Kidney (tissue), 14 donors: ENCODE results near the gene ITPK1. TPM values are rescaled to one million over a fixed set of nuclear protein-coding genes. Genes with fewer than 3 reads are reported as not detected.

ENCODE experiments used
- DNase-seq, 5 donors: peaks; one replicate each; pipeline ENCODE4 v3.0.0-alpha.2; 2013 to 2020
- FAIRE-seq: peaks from 2 replicates; lab custom pipeline; 2012; peaks lifted over from hg19 to GRCh38; lab: Jason Lieb, UNC
- H3K27ac ChIP-seq, 2 donors: one replicate each; pipeline ENCODE4 v1.7.0; 2013; ENCODE audit warnings: low read depth in 2 of 2, low read length in 2 of 2, inconsistent platforms in 1 of 2
- H3K27me3 ChIP-seq: one replicate; pipeline ENCODE4 v1.7.1; 2013; ENCODE audit warnings: low read length, inconsistent platforms; ENCODE audit not compliant: control insufficient read depth, insufficient read depth
- H3K36me3 ChIP-seq, 3 donors: one replicate each; pipeline versions ENCODE4 v1.7.0 to v1.7.1; 2013; ENCODE audit warnings: low read length in 3 of 3, control low read depth in 1 of 3, inconsistent platforms in 1 of 3; ENCODE audit not compliant: insufficient read depth in 3 of 3, control insufficient read depth in 2 of 3
- H3K4me1 ChIP-seq, 3 donors: one replicate each; pipeline versions ENCODE4 v1.7.0 to v1.7.1; 2013; ENCODE audit warnings: low read length in 3 of 3, inconsistent platforms in 1 of 3, low read depth in 1 of 3; ENCODE audit not compliant: control insufficient read depth in 2 of 3, insufficient read depth in 2 of 3
- H3K4me3 ChIP-seq, 3 donors: one replicate each; pipeline versions ENCODE4 v1.7.0 to v1.8.1; 2013; ENCODE audit warnings: low read length in 3 of 3, control low read depth in 1 of 3, inconsistent platforms in 1 of 3
- H3K9ac ChIP-seq, 3 donors: one replicate each; pipeline versions ENCODE4 v1.7.0 to v1.7.1; 2013; ENCODE audit warnings: low read length in 3 of 3, control low read depth in 1 of 3, inconsistent platforms in 1 of 3
- H3K9me3 ChIP-seq, 3 donors: one replicate each; pipeline versions ENCODE4 v1.7.0 to v1.7.1; 2013; ENCODE audit warnings: low read length in 3 of 3, control low read depth in 1 of 3, inconsistent platforms in 1 of 3; ENCODE audit not compliant: control insufficient read depth in 2 of 3, insufficient read depth in 1 of 3
- intact Hi-C: fragments of 100-400 bp; cut with DNase I; formaldehyde crosslinking; loops from one replicate; pipeline ENCODE4 v1.11.1; 2022
- polyA plus RNA-seq: library from polyadenylated mRNA; stranded (reverse); fragments of 350-450 nt; fragmentation: Illumina TruSeq; extraction: RNeasy Lipid Tissue Mini Kit (QIAGEN cat#74804); gene quantifications from one replicate; pipeline ENCODE4 v1.2.3, GENCODE V29; 2014; ENCODE audit warnings: low read depth, low replicate concordance; ENCODE audit not compliant: insufficient read depth
- total RNA-seq: library from RNA; stranded (reverse); fragmentation: NEBNext Ultra II Directional; extraction: Animal tissue kit (Norgen Biotek cat#: 25700); gene quantifications from one replicate; pipeline ENCODE4 v1.2.1, GENCODE V29; 2021
- TF ChIP-seq, protein P1 (sequence below): IDR thresholded peaks from 3 replicates; pipeline ENCODE4 v1.5.1; 2012; ENCODE audit warnings: mild to moderate bottlenecking, moderate library complexity, borderline replicate concordance; ENCODE audit not compliant: insufficient read depth; ENCODE audit errors: extremely low read depth
- donor health status: control.
- donor health status: control.
- donor health status: control.
- donor health status: control.
- donor health status: control.
- donor health status: DM: yes; HTN: yes; CAD: no.
- donor health status: Normal renal cell carcinoma (clear cell type).

ITPK1 gene
- total and polyA plus RNA-seq, 2 donors from 2014 or later: 43.6 to 92.0 TPM

GRCh38 chr14:93068711-93069110 lies 47.0 kb downstream of the ITPK1 start:
- TF ChIP-seq, protein P1, sequence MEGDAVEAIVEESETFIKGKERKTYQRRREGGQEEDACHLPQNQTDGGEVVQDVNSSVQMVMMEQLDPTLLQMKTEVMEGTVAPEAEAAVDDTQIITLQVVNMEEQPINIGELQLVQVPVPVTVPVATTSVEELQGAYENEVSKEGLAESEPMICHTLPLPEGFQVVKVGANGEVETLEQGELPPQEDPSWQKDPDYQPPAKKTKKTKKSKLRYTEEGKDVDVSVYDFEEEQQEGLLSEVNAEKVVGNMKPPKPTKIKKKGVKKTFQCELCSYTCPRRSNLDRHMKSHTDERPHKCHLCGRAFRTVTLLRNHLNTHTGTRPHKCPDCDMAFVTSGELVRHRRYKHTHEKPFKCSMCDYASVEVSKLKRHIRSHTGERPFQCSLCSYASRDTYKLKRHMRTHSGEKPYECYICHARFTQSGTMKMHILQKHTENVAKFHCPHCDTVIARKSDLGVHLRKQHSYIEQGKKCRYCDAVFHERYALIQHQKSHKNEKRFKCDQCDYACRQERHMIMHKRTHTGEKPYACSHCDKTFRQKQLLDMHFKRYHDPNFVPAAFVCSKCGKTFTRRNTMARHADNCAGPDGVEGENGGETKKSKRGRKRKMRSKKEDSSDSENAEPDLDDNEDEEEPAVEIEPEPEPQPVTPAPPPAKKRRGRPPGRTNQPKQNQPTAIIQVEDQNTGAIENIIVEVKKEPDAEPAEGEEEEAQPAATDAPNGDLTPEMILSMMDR: no peak
- no peaks in the 10 kb centered on the region for H3K36me3 ChIP-seq
- intact Hi-C loops: no loop called here
- FAIRE-seq (no peak), DNase-seq (no peak)
- H3K9me3 ChIP-seq: no peaks in the 10 kb centered on the region
- no peak overlapping the region for H3K4me3 ChIP-seq
- H3K9ac ChIP-seq: no peak overlapping the region
- H3K27me3 ChIP-seq: no peaks in the 10 kb centered on the region
- H3K27ac ChIP-seq: no peak overlapping the region
- peaks cover 0 to 36% (median 32%) of the 10 kb centered on the region in 3 donors for H3K4me1 ChIP-seq

- peak in 3 of 5 donors; percentile 56 to 82 (median 63) for DNase-seq
- Histone ChIP-seq H3K4me1 (peaks cover 0 to 24% (median 20%) of the 10 kb centered on the region in 3 donors), H3K27ac (peak overlapping the region; percentile 34 to 79), H3K9ac (no peak overlapping the region), H3K27me3 (no peaks in the 10 kb centered on the region), H3K36me3 (no peaks in the 10 kb centered on the region), H3K9me3 (no peaks in the 10 kb centered on the region), H3K4me3 (no peak overlapping the region)
- TF ChIP-seq, protein P1: no peak
- no peak for FAIRE-seq
- intact Hi-C loops: no loop called here
Observed at GRCh38 chr14:93067088-93067487, 48.6 kb downstream of the ITPK1 start.

DNA sequence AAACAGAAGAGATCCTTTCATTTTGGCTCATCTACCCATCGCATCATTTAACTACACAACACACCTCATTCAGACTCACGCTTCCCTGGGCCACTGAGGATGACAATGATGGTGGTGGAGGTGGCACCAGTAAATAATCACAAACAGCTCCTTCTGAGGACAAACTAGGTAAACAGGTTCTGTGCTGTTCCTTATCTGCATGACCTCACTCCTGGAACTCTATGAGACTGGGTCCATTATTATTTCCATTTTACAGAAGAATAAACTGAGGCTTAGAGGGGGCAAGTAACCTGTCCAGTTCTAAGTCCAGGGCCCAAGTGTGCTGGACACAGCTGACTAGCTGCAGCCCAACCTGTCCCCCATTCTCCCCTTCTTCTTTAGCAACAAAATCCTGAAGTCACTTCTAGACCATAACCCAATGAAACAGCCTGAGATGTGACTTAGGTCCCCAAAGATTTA lies 50.4 kb downstream of the ITPK1 start:
- Histone ChIP-seq H3K9ac (no peak overlapping the region), H3K27me3 (no peaks in the 10 kb centered on the region), H3K4me3 (no peak overlapping the region), H3K4me1 (peaks cover 0 to 28% (median 25%) of the 10 kb centered on the region in 3 donors), H3K27ac (peak overlapping the region in 1 of 2 donors; percentile 5), H3K36me3 (no peaks in the 10 kb centered on the region), H3K9me3 (no peaks in the 10 kb centered on the region)
- intact Hi-C loops: no loop called here
- no peak for FAIRE-seq
- no peak for DNase-seq
- TF ChIP-seq, protein P1: no peak
